Measurements from ENCODE around the gene DGCR2.

DNA sequence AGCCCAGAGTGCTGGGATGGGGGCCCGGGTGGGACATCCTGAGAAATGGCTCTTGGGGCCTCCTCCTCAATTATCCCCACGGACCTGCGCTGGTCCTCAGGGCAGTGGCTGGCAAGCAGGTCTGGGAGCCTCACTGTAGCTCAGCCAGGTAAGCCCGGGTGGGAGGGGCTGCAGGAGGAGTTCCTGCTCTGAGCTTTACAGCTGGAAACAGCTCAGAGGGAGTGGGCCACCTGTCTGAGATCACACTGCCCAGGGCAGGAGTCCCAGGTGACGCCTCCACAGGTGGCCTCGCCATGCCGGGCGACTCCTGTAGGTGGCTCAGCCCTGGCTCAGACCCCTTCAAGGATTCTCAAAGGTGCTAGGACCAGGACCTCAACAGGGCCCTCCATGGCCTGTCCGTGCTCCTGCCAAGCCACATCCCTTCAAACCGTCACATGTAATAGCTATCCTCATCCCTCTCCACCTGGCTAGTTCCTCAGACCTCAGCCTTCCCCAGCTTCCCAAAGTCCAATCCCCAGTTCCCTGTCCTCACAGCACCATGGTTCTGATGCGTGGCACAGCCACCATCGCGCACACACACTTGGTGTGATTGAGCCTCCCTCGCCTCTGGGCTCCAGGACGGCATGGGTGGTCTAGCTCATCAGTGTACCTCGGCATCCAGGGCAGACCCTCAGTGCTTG, 5.3 kb upstream of the DGCR2 start:
- TF ChIP-seq, protein P1, sequence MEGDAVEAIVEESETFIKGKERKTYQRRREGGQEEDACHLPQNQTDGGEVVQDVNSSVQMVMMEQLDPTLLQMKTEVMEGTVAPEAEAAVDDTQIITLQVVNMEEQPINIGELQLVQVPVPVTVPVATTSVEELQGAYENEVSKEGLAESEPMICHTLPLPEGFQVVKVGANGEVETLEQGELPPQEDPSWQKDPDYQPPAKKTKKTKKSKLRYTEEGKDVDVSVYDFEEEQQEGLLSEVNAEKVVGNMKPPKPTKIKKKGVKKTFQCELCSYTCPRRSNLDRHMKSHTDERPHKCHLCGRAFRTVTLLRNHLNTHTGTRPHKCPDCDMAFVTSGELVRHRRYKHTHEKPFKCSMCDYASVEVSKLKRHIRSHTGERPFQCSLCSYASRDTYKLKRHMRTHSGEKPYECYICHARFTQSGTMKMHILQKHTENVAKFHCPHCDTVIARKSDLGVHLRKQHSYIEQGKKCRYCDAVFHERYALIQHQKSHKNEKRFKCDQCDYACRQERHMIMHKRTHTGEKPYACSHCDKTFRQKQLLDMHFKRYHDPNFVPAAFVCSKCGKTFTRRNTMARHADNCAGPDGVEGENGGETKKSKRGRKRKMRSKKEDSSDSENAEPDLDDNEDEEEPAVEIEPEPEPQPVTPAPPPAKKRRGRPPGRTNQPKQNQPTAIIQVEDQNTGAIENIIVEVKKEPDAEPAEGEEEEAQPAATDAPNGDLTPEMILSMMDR (IDR thresholded peaks at IDR 0.05): no peak
- no peak for TF ChIP-seq POLR2A (IDR thresholded peaks at IDR 0.05)

Measured in heart left ventricle (tissue), 13 donors.